Endothelial cell of umbilical vein (primary cell): ENCODE results near the gene ALK. TPM values are rescaled to one million over a fixed set of nuclear protein-coding genes. Genes with fewer than 3 reads are reported as not detected.

Experiments used
- BruUV-seq: library from RNA; stranded (reverse); fragments of 400-500 nt; replicated peaks from 2 replicates; lab custom pipeline; 2021; lab: Mats Ljungman, UMichigan
- CTCF ChIA-PET: fragments of 300-600, 350-600 bp; sonication (Branson Sonifier 250); formaldehyde crosslinking; loops from one replicate; lab custom pipeline; 2021; ENCODE audit warnings: antibody characterized with exemption, inconsistent platforms; lab: Charles Lee
- POLR2A ChIA-PET: fragments of 300-600, 350-600 bp; sonication (Branson Sonifier 250); formaldehyde crosslinking; loops from one replicate; lab custom pipeline; 2021; ENCODE audit warnings: antibody characterized with exemption, inconsistent platforms; lab: Charles Lee
- DNase-seq: peaks from one replicate; pipeline ENCODE4 v3.0.0-alpha.2; 2011; ENCODE audit warnings: low read depth, low spot score
- FAIRE-seq: peaks from 2 replicates; lab custom pipeline; 2011; peaks lifted over from hg19 to GRCh38; lab: Jason Lieb, UNC
- H2AFZ ChIP-seq: 2 replicates; pipeline ENCODE4 v1.6.0; 2012; ENCODE audit warnings: low read depth, low read length, control low read depth, inconsistent platforms
- H3K27ac ChIP-seq: 2 replicates; pipeline ENCODE4 v1.5.1; 2011; ENCODE audit warnings: low read depth, mild to moderate bottlenecking, control low read depth, low read length, moderate library complexity; ENCODE audit not compliant: insufficient read depth
- H3K27me3 ChIP-seq, 2 experiments: 2 replicates each; pipeline versions ENCODE4 v1.6.0 to v1.6.1; 2011; ENCODE audit warnings: low read length in 2 of 2, mixed read lengths in 1 of 2; ENCODE audit not compliant: control insufficient read depth in 2 of 2, insufficient read depth in 2 of 2
- H3K36me3 ChIP-seq, 2 experiments: 2 replicates in 1 of 2; 3 replicates in 1 of 2; pipeline ENCODE4 v1.5.1; 2011; ENCODE audit warnings: low read length in 2 of 2, mild to moderate bottlenecking in 1 of 2, moderate library complexity in 1 of 2; ENCODE audit not compliant: control insufficient read depth in 2 of 2, insufficient read depth in 2 of 2; ENCODE audit errors: extremely low read depth in 1 of 2
- H3K4me1 ChIP-seq: 3 replicates; pipeline ENCODE4 v1.5.1; 2011; ENCODE audit warnings: mild to moderate bottlenecking, low read length; ENCODE audit not compliant: control insufficient read depth, insufficient read depth; ENCODE audit errors: extremely low read depth
- H3K4me2 ChIP-seq: 2 replicates; pipeline ENCODE4 v1.6.1; 2011; ENCODE audit warnings: low read length, control low read depth, mixed read lengths; ENCODE audit not compliant: insufficient read depth
- H3K4me3 ChIP-seq, 3 experiments: fragments of 200-600 bp in 1 of 3; sonication (generic), shearing (Covaris generic) in 1 of 3; replicated peaks in 1 of 3; 2 replicates each; pipeline ENCODE4 v1.5.1; 2011 to 2016; ENCODE audit warnings: control low read depth in 3 of 3, low read length in 3 of 3, mild to moderate bottlenecking in 2 of 3, inconsistent platforms in 1 of 3, low read depth in 1 of 3, moderate library complexity in 1 of 3; ENCODE audit not compliant: insufficient read depth in 1 of 3
- H3K79me2 ChIP-seq: 2 replicates; pipeline ENCODE4 v1.6.0; 2012; ENCODE audit warnings: low read length, inconsistent platforms; ENCODE audit not compliant: control insufficient read depth, insufficient read depth
- H3K9ac ChIP-seq: replicated peaks from 2 replicates; pipeline ENCODE3; 2011; ENCODE audit warnings: low read length, control low read depth; ENCODE audit not compliant: insufficient read depth; ENCODE audit errors: extremely low read depth
- H3K9me1 ChIP-seq: replicated peaks from 3 replicates; pipeline ENCODE4 v1.6.0; 2011; ENCODE audit warnings: mild to moderate bottlenecking, low read length; ENCODE audit not compliant: control insufficient read depth, insufficient read depth; ENCODE audit errors: extremely low read depth
- H3K9me3 ChIP-seq: replicated peaks from 2 replicates; pipeline ENCODE4 v1.5.1; 2012; ENCODE audit warnings: low read length, inconsistent platforms; ENCODE audit not compliant: control insufficient read depth, insufficient read depth
- H4K20me1 ChIP-seq: replicated peaks from 2 replicates; pipeline ENCODE3; 2011; ENCODE audit warnings: mild to moderate bottlenecking, low read length; ENCODE audit not compliant: control insufficient read depth, insufficient read depth; ENCODE audit errors: extremely low read depth
- CTCF ChIP-seq, 2 donors: IDR thresholded peaks; 1 replicate in 1 of 2; 2 replicates in 1 of 2; pipeline ENCODE4 v1.5.1; 2011; ENCODE audit warnings: low read length in 2 of 2, mild to moderate bottlenecking in 2 of 2, moderate library complexity in 2 of 2, control low read depth in 1 of 2, inconsistent platforms in 1 of 2, low read depth in 1 of 2; ENCODE audit not compliant: insufficient read depth in 1 of 2; ENCODE audit errors: extremely low read depth in 1 of 2
- EZH2 ChIP-seq: IDR thresholded peaks from 2 replicates; pipeline ENCODE4 v1.6.1; 2012; ENCODE audit warnings: borderline replicate concordance, low read depth, mild to moderate bottlenecking, moderate library complexity, low read length, inconsistent platforms; ENCODE audit not compliant: severe bottlenecking
- FOS ChIP-seq: IDR thresholded peaks from 2 replicates; pipeline ENCODE4 v1.6.1; 2011; ENCODE audit warnings: mild to moderate bottlenecking, low read length, moderate library complexity, borderline replicate concordance; ENCODE audit not compliant: insufficient read depth
- GATA2 ChIP-seq: IDR thresholded peaks from 2 replicates; pipeline ENCODE4 v1.7.0; 2011; ENCODE audit warnings: low read depth, mild to moderate bottlenecking, moderate library complexity, mixed read lengths, low read length; ENCODE audit not compliant: insufficient read length, insufficient read depth
- JUN ChIP-seq: IDR thresholded peaks from 2 replicates; pipeline ENCODE4 v1.6.1; 2011; ENCODE audit warnings: borderline replicate concordance, low read depth; ENCODE audit not compliant: insufficient read length, insufficient read depth
- MYC ChIP-seq: IDR thresholded peaks from one replicate; pipeline ENCODE4 v1.6.1; 2011; ENCODE audit warnings: mild to moderate bottlenecking, low read depth, low read length
- POLR2A ChIP-seq: IDR thresholded peaks from 2 replicates; pipeline ENCODE4 v1.6.1; 2012; ENCODE audit warnings: low read depth, mild to moderate bottlenecking, control low read depth, low read length
- POLR2AphosphoS5 ChIP-seq: IDR thresholded peaks from 2 replicates; pipeline ENCODE4 v1.6.1; 2012; ENCODE audit warnings: low read depth, mild to moderate bottlenecking, control low read depth, low read length, moderate library complexity; ENCODE audit not compliant: insufficient read depth
- dilution Hi-C: fragments of 300-500 bp; cut with MboI; formaldehyde crosslinking; loops from one replicate; pipeline ENCODE4 v1.15.0; 2019; ENCODE audit warnings: low sequenced_read_pairs; ENCODE audit not compliant: extremely low pct_ligation_motif_present
- intact Hi-C: fragments of 100-400 bp; cut with micrococcal nuclease; formaldehyde crosslinking; loops from one replicate; pipeline ENCODE4 v1.10.0; 2022
- polyA plus RNA-seq, 4 experiments: library from polyadenylated mRNA; depleted of rRNA in 3 of 4; stranded (reverse) in 3 of 4; unstranded in 1 of 4; fragments of >200 nt; gene quantifications; 2 replicates each; pipeline versions ENCODE4 v1.2.1 to v1.2.3, GENCODE V29; 2011 to 2012; ENCODE audit warnings: missing spikeins in 1 of 4
- total RNA-seq: library from RNA; stranded (reverse); gene quantifications from 2 replicates; pipeline ENCODE4 v1.2.3, GENCODE V29; 2021
- TF ChIP-seq, protein P1 (sequence below): IDR thresholded peaks from 2 replicates; pipeline ENCODE4 v1.6.1; 2011; ENCODE audit not compliant: insufficient read depth, insufficient read length

The ALK gene
- total and polyA plus RNA-seq, 2 donors (not counting 3 experiments of a cell fraction or from before 2014, with no cell fraction given), result not detected

DNA sequence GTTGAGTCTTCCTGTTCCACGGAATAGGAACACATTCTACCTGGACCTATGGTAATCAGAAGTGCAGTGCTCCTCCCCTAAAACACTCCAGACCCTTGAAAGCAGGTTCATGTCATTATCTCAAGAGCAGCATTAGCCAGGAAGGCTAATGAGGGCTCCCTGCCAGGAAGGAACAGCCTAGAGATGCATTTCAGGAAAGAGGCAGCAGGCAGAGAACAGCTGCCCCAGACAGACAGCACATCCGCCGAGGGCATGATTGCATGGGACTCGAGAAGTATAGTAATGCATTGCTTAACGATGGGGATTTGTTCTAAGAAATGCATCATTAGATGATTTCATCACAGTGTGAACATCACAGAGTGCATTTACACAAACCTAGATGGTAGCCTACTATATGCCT is 171.5 kb downstream of the ALK start:
- FAIRE-seq (no peak), DNase-seq (no peak)
- Histone ChIP-seq H4K20me1 (no peaks in the 10 kb centered on the region), H3K4me2 (no peak overlapping the region), H3K36me3 (no peaks in the 10 kb centered on the region), H2AFZ (no peak overlapping the region), H3K9me3 (peaks cover 4% of the 10 kb centered on the region), H3K27me3 (no peaks in the 10 kb centered on the region), H3K27ac (no peak overlapping the region), H3K9ac (no peak overlapping the region), H3K79me2 (no peaks in the 10 kb centered on the region), H3K9me1 (no peaks in the 10 kb centered on the region), H3K4me1 (no peaks in the 10 kb centered on the region), H3K4me3 (no peak overlapping the region)
- ChIA-PET CTCF (no interaction called here), POLR2A (no interaction called here)
- dilution Hi-C loops (no loop called here), intact Hi-C loops (no loop called here)
- TF ChIP-seq, protein P1, sequence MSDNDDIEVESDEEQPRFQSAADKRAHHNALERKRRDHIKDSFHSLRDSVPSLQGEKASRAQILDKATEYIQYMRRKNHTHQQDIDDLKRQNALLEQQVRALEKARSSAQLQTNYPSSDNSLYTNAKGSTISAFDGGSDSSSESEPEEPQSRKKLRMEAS, result no peak
- no peak for TF ChIP-seq FOS
- TF ChIP-seq MYC, result no peak
- no peak for TF ChIP-seq POLR2AphosphoS5
- TF ChIP-seq EZH2, result no peak
- TF ChIP-seq POLR2A, result no peak
- no peak for TF ChIP-seq CTCF (IDR thresholded peaks at IDR 0.05; ENCODE audit: extremely low read depth in 1 of 2, insufficient read depth in 1 of 2, low read depth in 1 of 2, low read length in 2 of 2)
- TF ChIP-seq JUN, result no peak
- no peak for TF ChIP-seq GATA2
- BruUV-seq, result no TSS peak
